ENCODE measurements around the gene MFAP3L. TPM values are rescaled to one million over a fixed set of nuclear protein-coding genes. Genes with fewer than 3 reads are reported as not detected.

Gene MFAP3L
- total RNA-seq, 1 donor from 2014 or later, result 1.1 TPM

GRCh38 chr4:170038232-170038631 is 12.0 kb upstream of the MFAP3L start:
- Mint-ChIP-seq H3K4me1 (no peaks in the 10 kb centered on the region), H3K27ac (no peak overlapping the region), H3K36me3 (ENCODE audit: low read depth) (no peaks in the 10 kb centered on the region), H3K4me3 (no peak overlapping the region), H3K9me3 (no peaks in the 10 kb centered on the region), H3K27me3 (peaks cover 4% of the 10 kb centered on the region)
- no peak for DNase-seq
- intact Hi-C loops (cut with micrococcal nuclease), result no loop called here

GRCh38 chr4:170037481-170037880 is 11.3 kb upstream of the MFAP3L start:
- H3K9me3 Mint-ChIP-seq, result no peaks in the 10 kb centered on the region
- no peak overlapping the region for H3K27ac Mint-ChIP-seq
- no peaks in the 10 kb centered on the region for H3K36me3 Mint-ChIP-seq (ENCODE audit: low read depth)
- H3K4me3 Mint-ChIP-seq, result no peak overlapping the region
- no peak for DNase-seq
- peaks cover 4% of the 10 kb centered on the region for H3K27me3 Mint-ChIP-seq
- H3K4me1 Mint-ChIP-seq, result no peaks in the 10 kb centered on the region
- intact Hi-C loops (cut with micrococcal nuclease), result no loop called here

- Mint-ChIP-seq H3K27ac (no peak overlapping the region), H3K4me1 (no peaks in the 10 kb centered on the region), H3K36me3 (ENCODE audit: low read depth) (no peaks in the 10 kb centered on the region), H3K27me3 (peaks cover 9% of the 10 kb centered on the region), H3K9me3 (no peaks in the 10 kb centered on the region), H3K4me3 (no peak overlapping the region)
- intact Hi-C loops (cut with micrococcal nuclease), result no loop called here
- DNase-seq, result no peak
Observed at GRCh38 chr4:170035845-170036244, 9.7 kb upstream of the MFAP3L start.

GRCh38 chr4:170035231-170035630 is 9.0 kb upstream of the MFAP3L start:
- H3K36me3 Mint-ChIP-seq (ENCODE audit: low read depth), result no peaks in the 10 kb centered on the region
- H3K9me3 Mint-ChIP-seq, result no peaks in the 10 kb centered on the region
- no peak overlapping the region for H3K27ac Mint-ChIP-seq
- H3K4me3 Mint-ChIP-seq, result no peak overlapping the region
- DNase-seq, result no peak
- no peaks in the 10 kb centered on the region for H3K4me1 Mint-ChIP-seq
- intact Hi-C loops (cut with micrococcal nuclease), result no loop called here
- H3K27me3 Mint-ChIP-seq, result peaks cover 13% of the 10 kb centered on the region

- Mint-ChIP-seq H3K9me3 (no peaks in the 10 kb centered on the region), H3K36me3 (ENCODE audit: low read depth) (no peaks in the 10 kb centered on the region), H3K4me1 (no peaks in the 10 kb centered on the region), H3K27ac (no peak overlapping the region), H3K27me3 (peaks cover 18% of the 10 kb centered on the region), H3K4me3 (no peak overlapping the region)
- no peak for DNase-seq
- intact Hi-C loops (cut with micrococcal nuclease), result no loop called here
Observed at GRCh38 chr4:170033999-170034398, 7.8 kb upstream of the MFAP3L start.

- peaks cover 8% of the 10 kb centered on the region for H3K9me3 Mint-ChIP-seq
- intact Hi-C loops (cut with micrococcal nuclease), result no loop called here
Observed at GRCh38 chr4:170030121-170030520, 3.9 kb upstream of the MFAP3L start.

GRCh38 chr4:170027181-170027829 is 1.1 kb upstream of the MFAP3L start:
- no peaks in the 10 kb centered on the region for H3K36me3 Mint-ChIP-seq (ENCODE audit: low read depth)

More at GRCh38 chr4:170030121-170030520, 3.9 kb upstream of the MFAP3L start:
- H3K4me1 Mint-ChIP-seq, result peaks cover 10% of the 10 kb centered on the region
- no peak for DNase-seq
- peaks cover 43% of the 10 kb centered on the region for H3K27me3 Mint-ChIP-seq
- no peak overlapping the region for H3K4me3 Mint-ChIP-seq
- H3K36me3 Mint-ChIP-seq (ENCODE audit: low read depth), result no peaks in the 10 kb centered on the region
- no peak overlapping the region for H3K27ac Mint-ChIP-seq

GRCh38 chr4:170025523-170026252 is 507 bp downstream of the MFAP3L start:
- peaks cover 10% of the 10 kb centered on the region for H3K4me1 Mint-ChIP-seq
- H3K27me3 Mint-ChIP-seq, result peaks cover 68% of the 10 kb centered on the region
- peaks cover 8% of the 10 kb centered on the region for H3K9me3 Mint-ChIP-seq
- intact Hi-C loops (cut with micrococcal nuclease), result loop anchor here (1.0 kb wide), 3 partner anchors 268 to 1015 kb away; partner anchors contain the start of genes CBR4 and HPF1
- peak; percentile 61 for DNase-seq
- no peaks in the 10 kb centered on the region for H3K36me3 Mint-ChIP-seq (ENCODE audit: low read depth)
- H3K27ac Mint-ChIP-seq, result no peak overlapping the region
- peak overlapping the region; percentile 74 for H3K4me3 Mint-ChIP-seq

More at GRCh38 chr4:170027181-170027829, 1.1 kb upstream of the MFAP3L start:
- H3K27me3 Mint-ChIP-seq, result peaks cover 67% of the 10 kb centered on the region
- peak overlapping the region; percentile 76 for H3K27ac Mint-ChIP-seq
- H3K4me3 Mint-ChIP-seq, result peak overlapping the region; percentile 89
- peaks cover 8% of the 10 kb centered on the region for H3K9me3 Mint-ChIP-seq
- H3K4me1 Mint-ChIP-seq, result peaks cover 10% of the 10 kb centered on the region
- DNase-seq, result peak; percentile 96
- intact Hi-C loops (cut with micrococcal nuclease), result loop anchor here (1.0 kb wide), 1 partner anchor 415 kb away; the partner anchor contains the start of gene NEK1

GRCh38 chr4:170022211-170022610 is 4.0 kb downstream of the MFAP3L start:
- no peaks in the 10 kb centered on the region for H3K36me3 Mint-ChIP-seq (ENCODE audit: low read depth)
- intact Hi-C loops (cut with micrococcal nuclease), result no loop called here
- H3K27ac Mint-ChIP-seq, result no peak overlapping the region

GRCh38 chr4:170017252-170017651 is 8.9 kb downstream of the MFAP3L start:
- no peak for DNase-seq
- Mint-ChIP-seq H3K9me3 (no peaks in the 10 kb centered on the region), H3K27ac (no peak overlapping the region), H3K4me1 (no peaks in the 10 kb centered on the region), H3K27me3 (peaks cover 9% of the 10 kb centered on the region), H3K36me3 (ENCODE audit: low read depth) (no peaks in the 10 kb centered on the region), H3K4me3 (no peak overlapping the region)
- intact Hi-C loops (cut with micrococcal nuclease), result no loop called here

More at GRCh38 chr4:170022211-170022610, 4.0 kb downstream of the MFAP3L start:
- H3K27me3 Mint-ChIP-seq, result peaks cover 44% of the 10 kb centered on the region
- peaks cover under 1% of the 10 kb centered on the region for H3K9me3 Mint-ChIP-seq
- H3K4me1 Mint-ChIP-seq, result peaks cover 4% of the 10 kb centered on the region
- no peak overlapping the region for H3K4me3 Mint-ChIP-seq
- DNase-seq, result no peak

- H3K27me3 Mint-ChIP-seq, result no peaks in the 10 kb centered on the region
- intact Hi-C loops (cut with micrococcal nuclease), result no loop called here
- DNase-seq, result no peak
- H3K27ac Mint-ChIP-seq, result no peak overlapping the region
- H3K4me3 Mint-ChIP-seq, result no peak overlapping the region
- H3K4me1 Mint-ChIP-seq, result no peaks in the 10 kb centered on the region
- H3K36me3 Mint-ChIP-seq (ENCODE audit: low read depth), result no peaks in the 10 kb centered on the region
- H3K9me3 Mint-ChIP-seq, result no peaks in the 10 kb centered on the region
Observed at GRCh38 chr4:170015285-170015684, 10.9 kb downstream of the MFAP3L start.

GRCh38 chr4:170014359-170015011 is 11.7 kb downstream of the MFAP3L start:
- no peaks in the 10 kb centered on the region for H3K9me3 Mint-ChIP-seq
- no peak overlapping the region for H3K27ac Mint-ChIP-seq
- H3K4me1 Mint-ChIP-seq, result no peaks in the 10 kb centered on the region
- intact Hi-C loops (cut with micrococcal nuclease), result no loop called here
- no peaks in the 10 kb centered on the region for H3K36me3 Mint-ChIP-seq (ENCODE audit: low read depth)
- H3K27me3 Mint-ChIP-seq, result no peaks in the 10 kb centered on the region
- DNase-seq, result no peak
- no peak overlapping the region for H3K4me3 Mint-ChIP-seq

- no peak overlapping the region for H3K4me3 Mint-ChIP-seq
- H3K27me3 Mint-ChIP-seq, result no peaks in the 10 kb centered on the region
- no peak overlapping the region for H3K27ac Mint-ChIP-seq
- H3K9me3 Mint-ChIP-seq, result no peaks in the 10 kb centered on the region
- no peak for DNase-seq
- peaks cover 4% of the 10 kb centered on the region for H3K4me1 Mint-ChIP-seq
- no peaks in the 10 kb centered on the region for H3K36me3 Mint-ChIP-seq (ENCODE audit: low read depth)
- intact Hi-C loops (cut with micrococcal nuclease), result no loop called here
Observed at GRCh38 chr4:170012629-170012958, 13.6 kb downstream of the MFAP3L start.
